DND-41 (cell line): ENCODE data around the gene ATP6AP2.
A peak's percentile ranks its signal among the peaks of the same experiment; 100 is the strongest.
"Not testable (repeated sequence)": the region's sequence is repeated elsewhere in the genome, so short reads cannot be mapped to it uniquely, and the experiment has no call there.

ENCODE experiments used
- ATAC-seq: fragments of 200-7000 bp; cut with Tn5 transposase; 3 replicates; pipeline ENCODE4 v1.9.1; 2021; ENCODE audit warnings: low read depth; ENCODE audit not compliant: insufficient read depth
- DNase-seq: peaks from one replicate; pipeline ENCODE4 v3.0.0-alpha.2; 2020
- H2AFZ ChIP-seq: 2 replicates; pipeline ENCODE4 v1.6.0; 2012; ENCODE audit warnings: low read depth, low read length
- H3K27ac ChIP-seq: 2 replicates; pipeline ENCODE4 v1.5.1; 2012; ENCODE audit warnings: low read length, inconsistent platforms
- H3K27me3 ChIP-seq: fragments of 200-600 bp; sonication (generic); 2 replicates; pipeline ENCODE4 v1.6.0; 2012; ENCODE audit warnings: low read length, mild to moderate bottlenecking, inconsistent platforms; ENCODE audit not compliant: insufficient read depth, poor library complexity
- H3K36me3 ChIP-seq: 2 replicates; pipeline ENCODE4 v1.5.1; 2012; ENCODE audit warnings: low read length, inconsistent platforms; ENCODE audit not compliant: insufficient read depth
- H3K4me1 ChIP-seq: 2 replicates; pipeline ENCODE4 v1.5.1; 2012; ENCODE audit warnings: mild to moderate bottlenecking, low read length; ENCODE audit not compliant: insufficient read depth
- H3K4me2 ChIP-seq: 2 replicates; pipeline ENCODE4 v1.6.0; 2012; ENCODE audit warnings: mild to moderate bottlenecking, moderate library complexity, low read length, inconsistent platforms; ENCODE audit not compliant: insufficient read depth
- H3K4me3 ChIP-seq, 2 experiments: fragments of 200-600 bp in 1 of 2; shearing (Covaris generic) in 1 of 2; 2 replicates each; pipeline ENCODE4 v1.5.1; 2012 to 2016; ENCODE audit warnings: inconsistent platforms in 2 of 2, low read length in 2 of 2, mild to moderate bottlenecking in 2 of 2, low read depth in 1 of 2, moderate library complexity in 1 of 2
- H3K79me2 ChIP-seq: 2 replicates; pipeline ENCODE4 v1.6.0; 2012; ENCODE audit warnings: low read length, inconsistent platforms; ENCODE audit not compliant: insufficient read depth
- H3K9ac ChIP-seq: 2 replicates; pipeline ENCODE4 v1.6.0; 2012; ENCODE audit warnings: low read depth, mild to moderate bottlenecking, inconsistent platforms, low read length, moderate library complexity
- H3K9me3 ChIP-seq: 2 replicates; pipeline ENCODE4 v1.5.1; 2012; ENCODE audit warnings: low read length, moderate library complexity, mild to moderate bottlenecking, inconsistent platforms; ENCODE audit not compliant: insufficient read depth, severe bottlenecking
- H4K20me1 ChIP-seq: 2 replicates; pipeline ENCODE4 v1.6.0; 2012; ENCODE audit warnings: low read length; ENCODE audit not compliant: insufficient read depth
- EZH2 ChIP-seq: IDR thresholded peaks from 3 replicates; pipeline ENCODE4 v1.6.1; 2012; ENCODE audit warnings: borderline replicate concordance, low read depth, mild to moderate bottlenecking, moderate library complexity, low read length, inconsistent platforms; ENCODE audit not compliant: severe bottlenecking
- TF ChIP-seq, protein P1 (sequence below): IDR thresholded peaks from 2 replicates; pipeline ENCODE4 v1.5.1; 2012; ENCODE audit warnings: borderline replicate concordance, low read length, moderate library complexity, mild to moderate bottlenecking; ENCODE audit not compliant: poor library complexity, severe bottlenecking; ENCODE audit errors: extremely low read depth

ATP6AP2 gene

DNA sequence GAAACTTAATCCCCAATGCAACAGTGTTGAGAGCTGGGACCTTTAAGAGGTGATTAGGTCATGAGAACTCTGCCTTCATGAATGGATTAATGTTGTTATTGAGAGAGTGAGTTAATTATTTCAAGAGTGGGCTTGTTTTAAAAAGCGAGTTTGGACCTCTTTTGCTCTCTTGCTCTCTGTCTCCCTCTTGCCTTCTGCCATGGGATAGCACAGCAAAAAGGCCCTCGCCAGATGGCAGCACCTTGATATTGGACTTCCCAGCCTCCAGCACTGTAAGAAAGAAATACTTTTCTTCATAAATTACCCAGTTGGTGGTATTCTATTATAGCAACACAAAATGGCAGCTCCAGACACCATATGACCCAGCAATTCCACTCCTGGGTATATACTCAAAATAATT lies 7.0 kb upstream of the ATP6AP2 start:
- DNase-seq, result peak; percentile 35
- ATAC-seq, result no peak
- Histone ChIP-seq H3K9me3 (no peaks in the 10 kb centered on the region), H3K4me3 (no peak overlapping the region), H3K79me2 (no peaks in the 10 kb centered on the region), H3K4me2 (no peak overlapping the region), H3K4me1 (peaks cover 6% of the 10 kb centered on the region; the same call in 1 of the 2 replicates), H3K27ac (no peak overlapping the region), H3K36me3 (no peaks in the 10 kb centered on the region), H3K9ac (no peak overlapping the region), H4K20me1 (no peaks in the 10 kb centered on the region), H2AFZ (no peak overlapping the region), H3K27me3 (no peaks in the 10 kb centered on the region)
- TF ChIP-seq, protein P1, sequence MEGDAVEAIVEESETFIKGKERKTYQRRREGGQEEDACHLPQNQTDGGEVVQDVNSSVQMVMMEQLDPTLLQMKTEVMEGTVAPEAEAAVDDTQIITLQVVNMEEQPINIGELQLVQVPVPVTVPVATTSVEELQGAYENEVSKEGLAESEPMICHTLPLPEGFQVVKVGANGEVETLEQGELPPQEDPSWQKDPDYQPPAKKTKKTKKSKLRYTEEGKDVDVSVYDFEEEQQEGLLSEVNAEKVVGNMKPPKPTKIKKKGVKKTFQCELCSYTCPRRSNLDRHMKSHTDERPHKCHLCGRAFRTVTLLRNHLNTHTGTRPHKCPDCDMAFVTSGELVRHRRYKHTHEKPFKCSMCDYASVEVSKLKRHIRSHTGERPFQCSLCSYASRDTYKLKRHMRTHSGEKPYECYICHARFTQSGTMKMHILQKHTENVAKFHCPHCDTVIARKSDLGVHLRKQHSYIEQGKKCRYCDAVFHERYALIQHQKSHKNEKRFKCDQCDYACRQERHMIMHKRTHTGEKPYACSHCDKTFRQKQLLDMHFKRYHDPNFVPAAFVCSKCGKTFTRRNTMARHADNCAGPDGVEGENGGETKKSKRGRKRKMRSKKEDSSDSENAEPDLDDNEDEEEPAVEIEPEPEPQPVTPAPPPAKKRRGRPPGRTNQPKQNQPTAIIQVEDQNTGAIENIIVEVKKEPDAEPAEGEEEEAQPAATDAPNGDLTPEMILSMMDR, result peak; percentile 61
- no peak for TF ChIP-seq EZH2

DNA sequence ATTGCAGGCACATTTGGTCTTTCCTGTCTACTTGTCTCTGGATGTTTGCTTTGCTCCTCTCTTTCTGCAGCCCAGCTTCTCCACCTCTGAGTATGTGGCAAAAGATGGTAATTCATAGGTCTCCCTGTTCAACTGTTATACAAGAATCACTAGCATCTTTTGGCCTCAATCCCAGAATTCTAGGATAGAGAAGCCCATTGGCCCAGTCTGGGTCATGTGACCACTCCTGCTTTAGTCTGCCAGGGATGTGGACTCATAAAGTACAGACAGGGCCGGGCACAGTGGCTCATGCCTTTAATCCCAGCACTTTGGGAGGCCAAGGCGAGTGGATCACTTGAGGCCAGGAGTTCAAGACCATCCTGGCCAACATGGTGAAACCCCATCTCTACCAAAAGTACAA lies 5.4 kb upstream of the ATP6AP2 start:
- H3K9ac ChIP-seq, H3K4me2 ChIP-seq, H3K27me3 ChIP-seq, H3K4me3 ChIP-seq, H3K27ac ChIP-seq, H3K36me3 ChIP-seq, H4K20me1 ChIP-seq, DNase-seq, H3K9me3 ChIP-seq, ATAC-seq, H2AFZ ChIP-seq, H3K79me2 ChIP-seq: not testable (repeated sequence)
- H3K4me1 ChIP-seq, result peaks cover 12% of the 10 kb centered on the region

GRCh38 chrX:40576291-40576690 lies 4.5 kb upstream of the ATP6AP2 start:
- Histone ChIP-seq H3K4me3 (no peak overlapping the region), H3K27ac (no peak overlapping the region), H3K9ac (no peak overlapping the region), H3K27me3 (no peaks in the 10 kb centered on the region), H4K20me1 (no peaks in the 10 kb centered on the region), H3K4me1 (peaks cover 6% of the 10 kb centered on the region), H2AFZ (no peak overlapping the region), H3K9me3 (no peaks in the 10 kb centered on the region), H3K4me2 (no peak overlapping the region), H3K36me3 (no peaks in the 10 kb centered on the region), H3K79me2 (peaks cover 3% of the 10 kb centered on the region)
- ATAC-seq (no peak), DNase-seq (no peak)
- TF ChIP-seq, protein P1, result no peak
- TF ChIP-seq EZH2, result no peak

- Histone ChIP-seq H3K9ac (no peak overlapping the region), H3K4me2 (no peak overlapping the region), H3K27me3 (no peaks in the 10 kb centered on the region), H3K9me3 (no peaks in the 10 kb centered on the region), H3K79me2 (peaks cover 21% of the 10 kb centered on the region), H3K4me3 (no peak overlapping the region), H2AFZ (no peak overlapping the region), H3K27ac (no peak overlapping the region), H3K4me1 (peaks cover 23% of the 10 kb centered on the region), H3K36me3 (no peaks in the 10 kb centered on the region), H4K20me1 (no peaks in the 10 kb centered on the region)
- DNase-seq, result no peak
- ATAC-seq, result no peak
- TF ChIP-seq, protein P1, result no peak
- no peak for TF ChIP-seq EZH2
Observed at GRCh38 chrX:40578039-40578695, 2.6 kb upstream of the ATP6AP2 start.
